Calu3 (cell line): Measurements from ENCODE around the gene ZNF644. TPM values are rescaled to one million over a fixed set of nuclear protein-coding genes. Genes with fewer than 3 reads are reported as not detected.

Experiments used
- BruUV-seq: library from RNA; stranded (reverse); fragments of 400-500 nt; replicated peaks from 2 replicates; lab custom pipeline; 2021; lab: Mats Ljungman, UMichigan
- CTCF ChIA-PET: fragments of 300-600 bp; sonication (Branson Sonifier 250); formaldehyde crosslinking; loops from one replicate; lab custom pipeline; 2022; ENCODE audit warnings: antibody characterized with exemption; lab: Charles Lee
- DNase-seq: peaks from one replicate; pipeline ENCODE4 v3.0.0; 2022
- H3K27ac Mint-ChIP-seq: one replicate; pipeline ENCODE4 v1.8.0; 2022; ENCODE audit warnings: mixed read lengths; ENCODE audit not compliant: unreplicated experiment
- H3K27me3 Mint-ChIP-seq: one replicate; pipeline ENCODE4 v1.8.0; 2022; ENCODE audit warnings: mixed read lengths; ENCODE audit not compliant: unreplicated experiment
- H3K36me3 Mint-ChIP-seq: one replicate; pipeline ENCODE4 v1.8.0; 2022; ENCODE audit warnings: mild to moderate bottlenecking, moderate library complexity, mixed read lengths; ENCODE audit not compliant: insufficient read depth, unreplicated experiment
- H3K4me1 Mint-ChIP-seq: one replicate; pipeline ENCODE4 v1.8.0; 2022; ENCODE audit warnings: mild to moderate bottlenecking, low read depth, mixed read lengths; ENCODE audit not compliant: unreplicated experiment
- H3K4me3 Mint-ChIP-seq: one replicate; pipeline ENCODE4 v1.8.0; 2022; ENCODE audit warnings: mild to moderate bottlenecking, low read depth, moderate library complexity, mixed read lengths; ENCODE audit not compliant: unreplicated experiment
- H3K9me3 Mint-ChIP-seq: one replicate; pipeline ENCODE4 v1.8.0; 2022; ENCODE audit warnings: low read depth, mixed read lengths; ENCODE audit not compliant: unreplicated experiment
- CTCF ChIP-seq: fragments of 200-600 bp; IDR thresholded peaks from one replicate; pipeline ENCODE4 v1.8.0; 2022; ENCODE audit warnings: antibody characterized with exemption; ENCODE audit not compliant: unreplicated experiment
- intact Hi-C: fragments of 100-400 bp; cut with micrococcal nuclease; formaldehyde crosslinking; loops from one replicate; pipeline ENCODE4 v1.10.0; 2022; ENCODE audit not compliant: unreplicated experiment
- total RNA-seq: library from RNA; stranded (reverse); gene quantifications from 2 replicates; pipeline ENCODE4 v1.2.3, GENCODE V29; 2022

ZNF644 gene
- total RNA-seq, 1 experiment from 2014 or later = 76.0 TPM

- DNase-seq = no peak
- CTCF ChIA-PET = no interaction called here
- Mint-ChIP-seq H3K36me3 (peaks cover 23% of the 10 kb centered on the region), H3K4me1 (peaks cover 73% of the 10 kb centered on the region), H3K4me3 (no peak overlapping the region), H3K27ac (no peak overlapping the region), H3K27me3 (no peaks in the 10 kb centered on the region), H3K9me3 (peaks cover 3% of the 10 kb centered on the region)
- TF ChIP-seq CTCF = no peak
- intact Hi-C loops = no loop called here
- BruUV-seq = no TSS peak
Observed at GRCh38 chr1:90955769-90956168, 66.1 kb downstream of the ZNF644 start.

- Mint-ChIP-seq H3K36me3 (peaks cover 24% of the 10 kb centered on the region), H3K4me3 (no peak overlapping the region), H3K9me3 (peaks cover 3% of the 10 kb centered on the region), H3K4me1 (peaks cover 60% of the 10 kb centered on the region), H3K27me3 (no peaks in the 10 kb centered on the region), H3K27ac (no peak overlapping the region)
- TF ChIP-seq CTCF = no peak
- no peak for DNase-seq
- intact Hi-C loops = no loop called here
- CTCF ChIA-PET = interaction anchor here (0.8 kb wide), 1 partner anchor 231 kb away, joined by 5 read pairs; no protein-coding TSS in a partner anchor
- no TSS peak for BruUV-seq
Observed at GRCh38 chr1:90952906-90953305, 68.9 kb downstream of the ZNF644 start.

GRCh38 chr1:90951009-90951408 lies 70.8 kb downstream of the ZNF644 start:
- no peak for TF ChIP-seq CTCF
- no peak overlapping the region for H3K4me3 Mint-ChIP-seq
- H3K4me1 Mint-ChIP-seq = peaks cover 41% of the 10 kb centered on the region
- CTCF ChIA-PET = no interaction called here
- peaks cover 15% of the 10 kb centered on the region for H3K36me3 Mint-ChIP-seq
- BruUV-seq = no TSS peak
- DNase-seq = no peak
- no peak overlapping the region for H3K27ac Mint-ChIP-seq
- no peaks in the 10 kb centered on the region for H3K27me3 Mint-ChIP-seq
- intact Hi-C loops = no loop called here
- peaks cover 3% of the 10 kb centered on the region for H3K9me3 Mint-ChIP-seq

GRCh38 chr1:90948301-90948700 lies 73.5 kb downstream of the ZNF644 start:
- Mint-ChIP-seq H3K4me1 (peaks cover 29% of the 10 kb centered on the region), H3K27me3 (no peaks in the 10 kb centered on the region), H3K36me3 (peaks cover 8% of the 10 kb centered on the region), H3K27ac (no peak overlapping the region), H3K4me3 (no peak overlapping the region), H3K9me3 (no peaks in the 10 kb centered on the region)
- CTCF ChIA-PET = no interaction called here
- intact Hi-C loops = no loop called here
- TF ChIP-seq CTCF = no peak
- no TSS peak for BruUV-seq
- DNase-seq = no peak
